Osteoblast (primary cell): ENCODE results near the gene ATP2B3. TPM values are rescaled to one million over a fixed set of nuclear protein-coding genes. Genes with fewer than 3 reads are reported as not detected.

ENCODE experiments used
- DNase-seq: peaks from one replicate; pipeline ENCODE4 v3.0.0; 2011; ENCODE audit warnings: low spot score, mixed read lengths; ENCODE audit not compliant: insufficient read length; ENCODE audit errors: missing footprints
- H2AFZ ChIP-seq: 2 replicates; pipeline ENCODE4 v1.6.0; 2011; ENCODE audit warnings: mild to moderate bottlenecking, low read length
- H3K27ac ChIP-seq: 2 replicates; pipeline ENCODE4 v1.5.1; 2011; ENCODE audit warnings: mild to moderate bottlenecking, low read depth, low read length, moderate library complexity
- H3K27me3 ChIP-seq: 2 replicates; pipeline ENCODE4 v1.6.0; 2012; ENCODE audit warnings: mild to moderate bottlenecking, control low read depth, inconsistent platforms, low read length, moderate library complexity; ENCODE audit not compliant: insufficient read depth
- H3K36me3 ChIP-seq: 2 replicates; pipeline ENCODE4 v1.5.1; 2011; ENCODE audit warnings: mild to moderate bottlenecking, low read length, control low read depth, moderate library complexity; ENCODE audit not compliant: insufficient read depth
- H3K4me1 ChIP-seq: 2 replicates; pipeline ENCODE4 v1.5.1; 2011; ENCODE audit warnings: mild to moderate bottlenecking, low read length, control low read depth, moderate library complexity; ENCODE audit not compliant: insufficient read depth
- H3K4me2 ChIP-seq: 2 replicates; pipeline ENCODE4 v1.6.0; 2011; ENCODE audit warnings: mild to moderate bottlenecking, low read length; ENCODE audit not compliant: insufficient read depth
- H3K4me3 ChIP-seq: fragments of 200-600 bp; sonication (generic); 3 replicates; pipeline ENCODE4 v1.5.1; 2012; ENCODE audit warnings: mild to moderate bottlenecking, low read length, inconsistent platforms; ENCODE audit not compliant: insufficient read depth
- H3K79me2 ChIP-seq: 2 replicates; pipeline ENCODE4 v1.6.0; 2012; ENCODE audit warnings: mild to moderate bottlenecking, low read length, control low read depth, inconsistent platforms; ENCODE audit not compliant: insufficient read depth
- H3K9me3 ChIP-seq: 2 replicates; pipeline ENCODE4 v1.5.1; 2011; ENCODE audit warnings: low read depth, low read length, control low read depth
- H4K20me1 ChIP-seq: 2 replicates; pipeline ENCODE4 v1.6.0; 2012; ENCODE audit warnings: mild to moderate bottlenecking, low read length, control low read depth; ENCODE audit not compliant: insufficient read depth
- CTCF ChIP-seq: IDR thresholded peaks from 2 replicates; pipeline ENCODE4 v1.5.1; 2011; ENCODE audit warnings: mild to moderate bottlenecking, low read depth, low read length, moderate library complexity; ENCODE audit errors: extremely low read depth
- total RNA-seq: library from RNA; depleted of rRNA; stranded (reverse); fragments of >200 nt; gene quantifications from 2 replicates; pipeline ENCODE4 v1.2.3, GENCODE V29; 2012

ATP2B3 gene
- total RNA-seq, 1 donor, result not detected

GRCh38 chrX:153527208-153527607 lies 9.8 kb downstream of the ATP2B3 start:
- no peak overlapping the region for H3K4me2 ChIP-seq
- no peak for DNase-seq
- no peaks in the 10 kb centered on the region for H3K9me3 ChIP-seq
- no peaks in the 10 kb centered on the region for H3K4me1 ChIP-seq
- TF ChIP-seq CTCF, result no peak
- no peak overlapping the region for H3K27ac ChIP-seq
- H3K79me2 ChIP-seq, result no peaks in the 10 kb centered on the region
- no peaks in the 10 kb centered on the region for H4K20me1 ChIP-seq
- no peaks in the 10 kb centered on the region for H3K36me3 ChIP-seq
- no peak overlapping the region for H2AFZ ChIP-seq
- peaks cover 32% of the 10 kb centered on the region for H3K27me3 ChIP-seq
- H3K4me3 ChIP-seq, result no peak overlapping the region

- no peaks in the 10 kb centered on the region for H4K20me1 ChIP-seq
- no peak overlapping the region for H3K27ac ChIP-seq
These were observed 13.1 kb downstream of the ATP2B3 start for GRCh38 chrX:153530411-153531129.

GRCh38 chrX:153533091-153533490 lies 15.6 kb downstream of the ATP2B3 start:
- H3K4me3 ChIP-seq, result no peak overlapping the region
- no peaks in the 10 kb centered on the region for H3K9me3 ChIP-seq
- no peak overlapping the region for H3K27ac ChIP-seq
- H3K4me1 ChIP-seq, result no peaks in the 10 kb centered on the region
- no peaks in the 10 kb centered on the region for H3K36me3 ChIP-seq
- H3K79me2 ChIP-seq, result no peaks in the 10 kb centered on the region
- DNase-seq, result no peak
- no peak for TF ChIP-seq CTCF
- H3K4me2 ChIP-seq, result no peak overlapping the region
- H4K20me1 ChIP-seq, result no peaks in the 10 kb centered on the region
- H2AFZ ChIP-seq, result no peak overlapping the region
- H3K27me3 ChIP-seq, result peaks cover 4% of the 10 kb centered on the region

More at GRCh38 chrX:153530411-153531129, 13.1 kb downstream of the ATP2B3 start:
- no peak for DNase-seq
- H3K27me3 ChIP-seq, result peaks cover 16% of the 10 kb centered on the region
- no peak for TF ChIP-seq CTCF
- no peaks in the 10 kb centered on the region for H3K36me3 ChIP-seq
- H3K4me3 ChIP-seq, result no peak overlapping the region
- H2AFZ ChIP-seq, result no peak overlapping the region
- H3K4me1 ChIP-seq, result no peaks in the 10 kb centered on the region
- H3K9me3 ChIP-seq, result no peaks in the 10 kb centered on the region
- no peak overlapping the region for H3K4me2 ChIP-seq
- no peaks in the 10 kb centered on the region for H3K79me2 ChIP-seq

- H3K36me3 ChIP-seq, result no peaks in the 10 kb centered on the region
- H3K27ac ChIP-seq, result no peak overlapping the region
- DNase-seq, result no peak
- H2AFZ ChIP-seq, result no peak overlapping the region
- no peak overlapping the region for H3K4me3 ChIP-seq
- H3K4me1 ChIP-seq, result no peaks in the 10 kb centered on the region
- H3K79me2 ChIP-seq, result no peaks in the 10 kb centered on the region
- TF ChIP-seq CTCF, result no peak
- H3K4me2 ChIP-seq, result no peak overlapping the region
- no peaks in the 10 kb centered on the region for H3K9me3 ChIP-seq
- H3K27me3 ChIP-seq, result no peaks in the 10 kb centered on the region
- no peaks in the 10 kb centered on the region for H4K20me1 ChIP-seq
These were observed 19.6 kb downstream of the ATP2B3 start for GRCh38 chrX:153537080-153537479.
